SIG-M5 (cell line): ENCODE data around the gene THBS3.
"Not testable (repeated sequence)": the region's sequence is repeated elsewhere in the genome, so short reads cannot be mapped to it uniquely, and the experiment has no call there.

ENCODE experiments used
- DNase-seq: peaks from one replicate; lab custom pipeline; 2025; lab: John Stamatoyannopoulos, UW

THBS3 gene

GRCh38 chr1:155233502-155233901 lies 25.8 kb upstream of the THBS3 start:
- DNase-seq = not testable (repeated sequence)

GRCh38 chr1:155232001-155232978 lies 24.6 kb upstream of the THBS3 start:
- DNase-seq = not testable (repeated sequence)

- not testable (repeated sequence) for DNase-seq
Observed at GRCh38 chr1:155231302-155231701, 23.6 kb upstream of the THBS3 start.

GRCh38 chr1:155228096-155228427 lies 20.4 kb upstream of the THBS3 start:
- DNase-seq = no peak

- DNase-seq = peak; percentile 99
Observed at GRCh38 chr1:155227261-155228095, 19.8 kb upstream of the THBS3 start.

- no peak for DNase-seq
Observed at GRCh38 chr1:155226910-155227260, 19.2 kb upstream of the THBS3 start.

- DNase-seq = peak; percentile 95
Observed at GRCh38 chr1:155226188-155226909, 18.7 kb upstream of the THBS3 start.

GRCh38 chr1:155225404-155225759 lies 17.7 kb upstream of the THBS3 start:
- not testable (repeated sequence) for DNase-seq

GRCh38 chr1:155223047-155223446 lies 15.3 kb upstream of the THBS3 start:
- DNase-seq = peak; percentile 61

- DNase-seq = not testable (repeated sequence)
Observed at GRCh38 chr1:155220211-155220965, 12.7 kb upstream of the THBS3 start.

GRCh38 chr1:155219592-155220031 lies 11.9 kb upstream of the THBS3 start:
- no peak for DNase-seq

- DNase-seq = no peak
Observed at GRCh38 chr1:155218854-155219591, 11.3 kb upstream of the THBS3 start.

- DNase-seq = not testable (repeated sequence)
Observed at GRCh38 chr1:155214702-155215101, 7.0 kb upstream of the THBS3 start.

- DNase-seq = not testable (repeated sequence)
Observed at GRCh38 chr1:155212051-155212440, 4.3 kb upstream of the THBS3 start.

- DNase-seq = not testable (repeated sequence)
Observed at GRCh38 chr1:155211381-155212050, 3.8 kb upstream of the THBS3 start.

GRCh38 chr1:155210314-155211104 lies 2.8 kb upstream of the THBS3 start:
- DNase-seq = no peak

GRCh38 chr1:155209312-155209721 lies 1.6 kb upstream of the THBS3 start:
- DNase-seq = no peak

GRCh38 chr1:155208541-155209311 lies 1.0 kb upstream of the THBS3 start, which contains the start of gene MTX1:
Gene MTX1, plus strand, starts transcription at chr1:155208695. Its CDS starts 110 bp downstream, at chr1:155208805.
- no peak for DNase-seq
